Activated CD8-positive, alpha-beta memory T cell treated with anti-CD3 and anti-CD28 coated beads, Interleukin-2, amount 50 U/mL, for 24 hours (primary cell): ENCODE data around the gene GYS1.
A peak's percentile ranks its signal among the peaks of the same experiment; 100 is the strongest.

Experiments
- DNase-seq: peaks from one replicate; pipeline ENCODE4 v3.0.0-alpha.2; 2020; ENCODE audit errors: extremely low read depth

The GYS1 gene

DNA sequence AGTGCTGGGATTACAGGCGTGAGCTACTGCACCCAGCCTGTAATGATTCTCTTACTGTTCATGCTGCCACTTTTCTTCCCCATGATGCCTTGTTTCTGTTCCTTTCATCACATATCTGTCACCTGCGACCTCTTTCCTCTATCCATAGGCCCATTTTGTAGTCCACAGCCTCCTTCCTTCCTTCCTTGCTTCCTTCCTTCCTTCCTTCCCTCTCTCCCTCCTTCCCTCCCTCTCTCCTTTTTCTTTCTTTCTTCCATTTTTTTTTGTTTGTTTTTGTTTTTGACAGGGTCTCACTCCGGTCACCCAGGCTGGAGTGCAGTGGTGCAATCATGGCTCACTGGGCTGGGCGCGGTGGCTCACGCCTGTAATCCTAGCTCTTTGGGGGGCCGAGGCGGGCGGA lies 4.2 kb downstream of the GYS1 start:
- no peak for DNase-seq

DNA sequence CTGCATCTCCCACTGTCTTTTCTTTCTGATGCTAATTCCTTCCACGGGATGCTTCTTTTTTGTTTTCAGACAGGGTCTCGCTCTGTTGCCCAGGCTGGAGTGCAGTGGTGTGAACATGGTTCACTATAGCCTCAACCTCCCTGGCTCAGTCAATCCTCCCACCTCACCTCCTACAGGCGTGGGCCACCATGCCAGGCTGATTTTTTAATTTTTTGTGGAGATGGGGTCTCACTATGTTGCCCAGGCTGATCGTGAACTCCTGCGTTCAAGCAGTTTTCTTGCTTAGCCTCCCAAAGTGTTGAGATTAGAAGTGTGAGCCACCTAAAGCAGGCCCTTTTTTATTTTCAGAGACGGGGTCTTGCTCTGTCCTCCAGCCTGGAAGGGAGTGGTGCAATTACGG lies 4.8 kb downstream of the GYS1 start:
- no peak for DNase-seq

DNA sequence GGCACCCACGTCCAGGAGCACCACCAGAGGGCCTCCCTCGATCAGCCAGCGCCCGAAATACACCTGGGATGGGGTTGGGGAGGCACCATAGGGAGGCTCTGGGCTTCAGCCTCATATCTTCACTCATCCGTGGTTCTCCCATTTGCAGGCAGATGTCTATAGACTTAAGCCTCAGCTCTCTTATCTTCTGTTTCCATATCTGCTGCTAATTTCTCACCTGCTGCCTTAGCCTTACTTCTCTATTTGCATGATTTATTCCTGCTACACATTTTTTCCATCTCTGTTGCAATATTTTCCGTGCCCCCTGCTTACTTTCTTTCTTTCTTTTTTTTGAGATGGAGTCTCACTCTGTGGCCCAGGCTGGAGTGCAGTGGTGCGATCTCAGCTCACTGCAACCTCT lies 5.8 kb downstream of the GYS1 start:
- no peak for DNase-seq

DNA sequence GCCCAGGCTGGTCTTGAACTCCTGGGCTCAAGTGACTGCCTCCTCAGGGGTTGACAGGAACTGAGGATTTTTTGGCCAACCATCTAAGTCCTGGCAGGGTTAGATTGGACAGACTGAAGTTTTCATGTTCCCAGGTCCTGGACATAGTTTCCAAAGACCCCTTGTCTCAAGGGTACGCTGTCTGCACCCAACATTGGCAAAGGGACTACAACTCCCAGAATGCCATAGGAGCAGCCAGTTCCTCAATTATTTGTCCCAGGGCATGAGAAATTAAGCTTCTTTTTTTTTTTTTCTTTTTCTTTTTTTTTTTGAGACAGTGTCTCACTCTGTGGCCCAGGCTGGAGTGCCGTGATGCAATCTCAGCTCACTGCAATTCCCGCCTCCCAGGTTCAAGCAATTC lies 6.9 kb downstream of the GYS1 start:
- DNase-seq = no peak

DNA sequence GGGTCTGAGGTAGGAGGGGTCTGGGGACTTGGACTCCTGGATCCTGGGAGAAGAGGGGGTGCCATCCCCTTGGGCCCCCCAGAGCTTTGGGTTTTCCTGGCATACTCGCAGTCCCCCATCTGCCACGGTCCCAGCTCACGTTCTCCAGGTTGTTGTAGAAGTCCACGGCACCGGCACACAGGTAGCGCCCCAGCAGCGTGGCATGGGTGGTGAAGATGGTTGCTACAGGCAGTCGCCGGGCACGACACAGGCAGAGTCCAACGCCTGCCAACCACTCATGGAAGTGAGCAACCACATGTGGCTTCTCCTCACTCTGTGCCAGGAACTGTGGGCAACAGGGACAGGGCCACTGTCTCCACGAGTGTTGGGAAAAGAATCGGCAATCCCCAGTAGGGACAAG lies 7.4 kb downstream of the GYS1 start:
- no peak for DNase-seq

DNA sequence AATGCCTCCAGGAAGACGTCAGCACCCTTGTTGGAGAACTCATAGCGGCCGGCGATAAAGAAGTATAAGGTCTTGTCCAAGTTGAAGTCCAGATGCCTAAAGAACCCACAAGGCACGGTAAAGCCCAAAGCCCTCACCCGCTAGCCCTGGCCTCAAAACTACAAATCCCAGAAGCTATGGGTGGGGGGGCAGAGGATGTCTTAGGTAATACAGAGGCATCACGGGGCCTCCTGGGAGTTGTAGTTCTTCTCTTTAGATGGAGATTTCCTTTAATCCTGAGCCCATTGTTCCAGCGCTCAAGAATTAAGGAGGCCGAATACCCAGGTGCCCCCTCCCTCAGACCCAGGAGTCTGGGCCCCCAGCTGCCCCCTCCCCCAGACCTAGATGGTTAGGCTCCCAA lies 10.8 kb downstream of the GYS1 start:
- no peak for DNase-seq

DNA sequence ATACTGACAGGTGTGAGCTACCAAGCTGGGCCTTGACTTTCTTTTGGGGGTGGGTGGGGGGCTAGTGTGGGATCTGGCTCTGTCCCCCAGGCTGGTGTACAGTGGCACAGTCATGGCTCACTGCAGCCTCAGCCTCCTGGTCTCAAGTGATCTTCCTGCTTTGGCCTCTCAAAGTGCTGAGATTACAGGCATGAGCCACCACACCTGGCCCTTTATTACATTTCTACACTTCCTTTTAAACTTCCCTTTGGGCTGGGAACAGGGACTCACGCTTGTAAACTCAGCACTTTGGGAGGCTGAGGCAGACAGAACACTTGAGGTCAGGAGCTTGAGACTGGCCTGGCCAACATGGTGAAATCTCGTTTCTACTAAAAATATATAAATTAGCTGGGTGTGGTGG lies 16.0 kb downstream of the GYS1 start:
- no peak for DNase-seq

DNA sequence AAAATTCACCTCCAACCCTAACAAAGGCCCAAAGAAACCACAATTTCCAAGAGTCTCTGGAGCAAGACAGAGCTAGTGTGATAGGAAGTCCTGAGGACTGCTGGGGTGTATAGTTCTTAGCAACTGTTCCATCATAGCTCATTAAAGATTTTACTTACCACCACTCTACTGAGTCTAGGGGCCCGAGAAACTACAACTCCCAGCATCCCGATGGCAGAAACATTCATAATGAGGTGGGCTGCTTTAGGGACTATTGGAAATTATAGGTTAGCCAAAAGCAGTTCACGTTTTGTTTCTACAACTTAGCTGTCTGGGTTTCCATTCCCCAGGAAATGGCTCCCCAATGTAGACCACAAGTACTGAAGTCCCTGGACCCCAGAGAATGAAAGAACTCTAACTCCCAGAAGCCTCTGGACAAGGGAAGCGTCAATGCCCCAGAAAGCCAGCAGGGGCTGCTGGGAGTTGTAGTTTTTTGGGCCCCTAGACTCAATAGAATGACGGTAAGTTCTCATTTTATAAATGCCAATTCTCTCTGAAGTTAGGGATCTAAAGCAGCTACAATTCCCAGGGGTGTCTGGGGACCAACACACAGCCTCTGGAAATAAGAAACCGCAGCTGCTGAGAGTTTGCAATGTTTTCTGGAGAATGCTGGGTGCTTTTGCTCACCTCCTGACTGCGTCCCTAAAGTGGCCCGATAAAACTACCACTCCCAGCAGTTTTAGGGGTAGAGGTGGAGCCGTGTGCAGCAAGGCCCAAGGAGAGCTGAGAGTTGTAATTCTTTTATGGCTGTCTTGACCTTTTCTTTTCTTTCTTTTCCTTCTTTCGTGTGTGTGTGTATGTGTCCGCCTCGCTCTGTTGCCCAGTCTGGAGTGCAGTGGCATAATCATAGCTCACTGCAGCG lies 16.9 kb downstream of the GYS1 start:
- DNase-seq = no peak

DNA sequence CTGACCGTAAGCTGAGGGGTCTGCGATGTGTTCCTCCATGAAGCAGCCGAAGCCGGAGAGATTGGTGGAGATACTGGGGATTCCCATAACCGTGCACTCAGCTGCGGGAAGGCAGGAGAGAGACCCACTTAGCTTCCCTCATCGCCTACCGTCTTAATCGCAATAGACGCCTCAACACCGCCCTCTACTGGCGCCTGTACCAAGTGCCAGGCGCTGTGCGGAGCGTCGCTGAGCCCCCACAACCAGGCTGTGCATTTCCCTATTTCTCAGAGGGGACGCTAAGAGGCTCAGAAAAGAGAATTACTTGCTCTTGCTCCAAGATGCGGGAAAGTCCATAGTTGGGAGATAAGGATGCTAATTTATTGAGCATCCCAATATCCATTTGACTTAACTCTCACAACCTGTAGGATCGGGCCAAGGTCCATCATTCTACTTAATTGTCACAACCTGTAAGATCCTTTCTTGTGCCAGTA lies 22.1 kb downstream of the GYS1 start:
- DNase-seq = peak; percentile 72

DNA sequence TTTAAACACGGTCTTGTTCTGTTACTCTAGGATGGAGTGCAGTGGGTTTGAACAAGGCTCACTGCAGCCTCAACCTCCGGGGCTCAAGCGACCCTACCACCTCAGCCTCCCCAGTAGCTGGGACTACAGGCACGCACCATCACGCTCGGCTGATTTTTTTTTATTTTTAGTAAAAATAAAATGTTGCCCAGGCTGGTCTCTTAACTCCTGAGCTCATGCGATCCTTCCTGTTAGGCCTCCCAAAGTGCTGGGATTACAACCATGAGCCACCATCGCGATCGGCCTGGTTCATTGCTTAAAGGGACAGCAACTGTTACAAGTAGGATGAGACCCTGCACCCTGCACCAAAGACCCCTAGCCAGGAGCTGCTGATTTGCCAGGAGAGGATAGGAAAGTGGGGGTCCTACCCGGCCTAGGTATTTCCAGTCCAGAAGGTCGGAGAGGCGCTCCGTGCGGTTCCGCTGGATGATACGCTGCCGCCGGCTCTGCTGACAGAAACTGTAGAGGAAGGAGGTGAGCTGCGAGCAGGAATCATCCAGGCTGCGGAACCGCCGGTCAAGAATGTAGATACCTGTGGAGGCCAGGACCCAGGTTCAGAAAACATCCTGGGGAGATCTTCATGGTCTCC lies 22.9 kb downstream of the GYS1 start:
- no peak for DNase-seq

DNA sequence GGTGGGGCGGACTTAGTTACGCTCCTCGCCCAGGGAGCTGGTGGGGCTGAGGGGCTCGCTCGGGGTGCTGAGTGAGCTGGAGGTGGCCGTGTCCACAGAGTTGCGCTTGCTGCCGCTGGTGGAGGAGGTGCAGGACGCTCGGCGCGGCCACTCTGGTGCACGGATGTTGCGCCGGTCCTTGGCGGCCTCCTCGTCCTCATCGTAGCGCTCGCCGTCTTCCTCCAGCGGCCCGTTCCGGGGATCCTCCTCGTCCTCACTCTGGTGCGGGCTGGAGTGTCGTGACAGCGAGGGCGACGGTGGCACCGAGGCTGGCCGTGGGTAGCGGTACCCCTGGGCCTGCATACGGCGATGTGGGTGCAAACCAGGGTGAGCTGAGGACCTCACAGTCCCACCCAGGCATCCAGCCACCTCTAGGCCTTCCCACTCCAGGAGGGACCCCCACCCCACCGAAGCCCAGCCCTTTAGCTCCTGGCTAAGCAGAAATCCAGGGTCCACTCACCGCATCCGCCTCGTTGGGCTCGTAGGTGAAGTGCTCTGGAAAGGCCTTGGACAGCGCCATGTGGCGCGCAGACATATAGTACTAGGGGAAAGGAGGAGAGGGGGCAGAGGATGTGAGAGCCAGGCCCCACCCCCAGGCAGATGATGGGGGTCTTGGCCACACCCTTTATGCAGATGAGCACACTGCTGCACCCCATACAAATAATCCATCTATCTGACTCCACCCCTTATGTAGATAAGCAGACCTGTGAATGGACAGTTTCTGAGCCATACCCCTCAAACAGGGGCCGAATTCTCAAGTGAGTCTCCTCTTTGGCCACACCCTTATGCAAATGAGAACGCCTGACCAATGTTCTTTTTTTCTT lies 23.6 kb downstream of the GYS1 start:
- DNase-seq = no peak

DNA sequence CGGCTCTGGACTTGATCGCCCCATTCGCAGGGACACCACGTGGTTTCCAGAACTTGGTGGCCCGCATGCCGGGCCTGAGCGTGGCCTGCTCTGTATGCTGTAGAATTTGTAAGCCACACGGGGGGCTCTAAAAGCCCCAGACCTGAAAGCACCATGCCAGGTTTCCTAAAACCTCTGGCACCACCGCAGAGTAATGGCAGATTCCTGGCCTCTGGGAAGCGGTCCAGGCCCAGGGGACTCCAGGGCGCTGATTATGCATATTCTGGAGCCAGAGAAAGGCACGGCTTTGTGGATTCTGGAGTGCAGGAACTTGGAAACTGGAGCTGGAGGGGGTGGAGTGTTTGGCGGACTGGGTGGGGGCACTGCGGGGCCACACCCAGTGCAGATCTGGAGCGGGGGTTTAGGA lies 24.3 kb downstream of the GYS1 start:
- no peak for DNase-seq

DNA sequence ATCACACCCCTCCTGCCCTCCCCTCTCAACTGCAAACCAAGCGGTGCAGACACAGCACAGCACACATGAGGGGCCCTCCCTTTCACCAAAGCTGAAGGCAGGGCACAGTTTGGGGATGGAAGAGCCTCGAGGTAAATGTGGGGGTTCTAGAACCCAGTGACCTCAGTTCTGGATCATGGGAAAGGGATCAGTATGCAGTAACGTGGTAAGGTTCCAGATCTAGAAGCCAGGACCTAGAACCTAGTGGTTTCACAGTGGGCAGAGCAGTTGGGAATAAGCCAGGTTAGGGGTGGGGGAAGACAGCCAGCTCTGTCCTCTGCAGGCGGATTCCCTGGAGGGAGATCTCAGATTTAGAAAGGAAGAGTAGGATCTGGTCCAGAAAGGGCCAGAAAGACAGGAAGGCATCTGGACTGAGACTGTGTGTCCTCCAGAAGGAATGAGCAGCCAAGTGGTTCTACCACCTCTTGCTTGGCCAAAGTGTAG lies 24.9 kb downstream of the GYS1 start:
- DNase-seq = no peak

DNA sequence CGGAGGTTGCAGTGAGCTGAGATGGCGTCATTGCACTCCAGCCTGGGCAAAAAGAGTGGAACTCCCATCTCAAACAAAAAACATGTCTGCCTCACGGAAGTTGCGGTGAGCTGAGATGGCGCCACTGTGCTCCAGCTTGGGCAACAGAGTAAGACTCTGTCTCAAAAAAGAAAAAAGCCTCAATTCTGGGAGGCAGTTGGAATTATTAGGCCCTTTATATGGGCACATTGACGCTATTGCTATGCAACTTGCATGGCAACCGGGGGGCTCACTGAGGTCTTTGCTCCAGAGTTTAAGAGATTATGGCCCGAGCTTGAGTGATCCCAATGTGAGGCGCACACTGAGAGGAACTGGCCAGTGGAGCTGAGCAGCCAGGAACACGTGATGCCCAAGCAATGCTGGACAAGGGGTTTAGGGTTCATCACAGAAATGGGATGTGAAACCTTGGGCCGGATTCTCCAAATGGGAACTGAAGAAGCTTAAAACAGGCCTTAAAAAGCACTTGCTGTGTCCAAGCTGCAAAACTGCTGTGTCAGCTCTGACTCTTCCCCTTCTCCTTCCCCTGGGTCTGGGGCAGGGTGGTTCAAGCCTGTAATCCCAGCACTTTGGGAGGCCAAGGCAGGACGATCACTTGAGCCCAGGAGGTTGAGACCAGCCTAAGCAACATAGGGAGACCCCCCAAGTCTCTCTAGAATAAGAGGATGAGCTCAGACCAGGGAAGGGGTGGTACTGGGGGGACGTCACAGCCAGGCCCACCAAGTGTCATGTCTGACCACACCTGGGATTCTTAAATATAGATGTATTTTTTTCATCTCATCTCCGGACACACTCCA lies 25.5 kb downstream of the GYS1 start:
- no peak for DNase-seq

DNA sequence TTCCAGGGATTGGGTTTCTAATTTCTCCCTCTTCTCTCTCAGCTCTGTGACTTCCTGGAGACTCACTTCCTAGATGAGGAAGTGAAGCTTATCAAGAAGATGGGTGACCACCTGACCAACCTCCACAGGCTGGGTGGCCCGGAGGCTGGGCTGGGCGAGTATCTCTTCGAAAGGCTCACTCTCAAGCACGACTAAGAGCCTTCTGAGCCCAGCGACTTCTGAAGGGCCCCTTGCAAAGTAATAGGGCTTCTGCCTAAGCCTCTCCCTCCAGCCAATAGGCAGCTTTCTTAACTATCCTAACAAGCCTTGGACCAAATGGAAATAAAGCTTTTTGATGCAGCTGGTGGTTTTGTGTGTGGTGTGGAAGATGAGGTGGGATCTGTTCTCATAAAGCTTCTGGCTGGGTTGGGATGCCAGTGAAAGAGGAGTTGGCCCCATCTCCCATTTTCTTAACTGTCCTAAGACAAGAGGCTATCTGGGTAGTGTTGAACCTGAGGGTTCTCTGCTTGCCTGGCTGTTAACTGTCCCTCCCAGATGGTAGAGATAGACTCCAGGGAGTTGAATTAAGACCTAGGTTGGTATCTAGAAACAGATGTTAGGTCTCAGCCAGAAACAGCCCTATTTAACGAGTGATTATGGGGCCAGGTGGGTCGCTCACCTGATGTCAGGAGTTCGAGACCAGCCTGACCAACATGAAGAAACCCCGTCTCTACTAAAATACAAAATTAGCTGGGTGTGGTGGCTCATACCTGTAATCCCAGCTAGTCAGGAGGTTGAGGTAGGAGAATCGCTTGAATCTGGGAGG lies 26.4 kb downstream of the GYS1 start:
- no peak for DNase-seq

DNA sequence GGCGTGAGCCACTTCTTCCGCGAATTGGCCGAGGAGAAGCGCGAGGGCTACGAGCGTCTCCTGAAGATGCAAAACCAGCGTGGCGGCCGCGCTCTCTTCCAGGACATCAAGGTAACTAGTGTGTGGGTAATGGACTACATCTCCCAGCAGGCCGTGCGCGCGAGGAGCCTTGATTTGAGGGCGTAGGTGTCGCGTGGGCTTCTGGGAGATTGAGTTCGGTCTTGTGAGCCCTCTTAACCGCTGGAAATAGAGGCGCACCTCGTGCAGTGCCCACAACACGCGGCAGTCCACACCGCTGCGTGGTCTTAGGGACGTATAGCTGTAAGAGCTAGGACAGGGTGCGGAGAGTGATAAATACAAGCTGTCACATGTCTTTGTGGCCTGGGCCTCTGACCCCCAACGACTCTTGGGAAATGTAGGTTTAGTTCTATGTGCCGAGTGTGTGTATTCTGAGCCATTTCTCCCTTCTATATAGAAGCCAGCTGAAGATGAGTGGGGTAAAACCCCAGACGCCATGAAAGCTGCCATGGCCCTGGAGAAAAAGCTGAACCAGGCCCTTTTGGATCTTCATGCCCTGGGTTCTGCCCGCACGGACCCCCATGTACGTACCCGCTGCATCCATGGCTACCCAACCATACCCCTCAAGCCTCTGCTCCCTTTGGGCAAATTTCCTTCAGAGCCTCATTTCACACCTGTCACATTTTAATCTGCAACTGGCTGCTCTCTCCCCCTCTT lies 27.1 kb downstream of the GYS1 start:
- DNase-seq = peak; percentile 73

DNA sequence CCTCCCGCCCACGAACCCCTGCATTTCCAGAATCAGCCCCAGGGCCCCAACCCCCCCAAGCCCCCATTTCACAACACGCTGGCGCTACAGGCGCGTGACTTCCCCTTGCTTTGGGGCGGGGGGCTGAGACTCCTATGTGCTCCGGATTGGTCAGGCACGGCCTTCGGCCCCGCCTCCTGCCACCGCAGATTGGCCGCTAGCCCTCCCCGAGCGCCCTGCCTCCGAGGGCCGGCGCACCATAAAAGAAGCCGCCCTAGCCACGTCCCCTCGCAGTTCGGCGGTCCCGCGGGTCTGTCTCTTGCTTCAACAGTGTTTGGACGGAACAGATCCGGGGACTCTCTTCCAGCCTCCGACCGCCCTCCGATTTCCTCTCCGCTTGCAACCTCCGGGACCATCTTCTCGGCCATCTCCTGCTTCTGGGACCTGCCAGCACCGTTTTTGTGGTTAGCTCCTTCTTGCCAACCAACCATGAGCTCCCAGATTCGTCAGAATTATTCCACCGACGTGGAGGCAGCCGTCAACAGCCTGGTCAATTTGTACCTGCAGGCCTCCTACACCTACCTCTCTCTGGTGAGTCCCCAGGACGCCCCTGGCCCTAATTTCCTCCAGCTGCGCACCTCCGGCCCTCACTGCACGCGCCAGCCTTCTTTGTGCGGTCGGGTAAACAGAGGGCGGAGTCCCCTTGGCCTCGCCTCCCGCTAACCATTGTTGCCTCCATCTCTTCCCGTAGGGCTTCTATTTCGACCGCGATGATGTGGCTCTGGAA lies 27.9 kb downstream of the GYS1 start, which contains the start of gene FTL:
FTL (plus strand) TSS at position 270 of the 766 bp plus-strand sequence; CDS start at position 469, 199 bp downstream.
- DNase-seq = peak; percentile 78

DNA sequence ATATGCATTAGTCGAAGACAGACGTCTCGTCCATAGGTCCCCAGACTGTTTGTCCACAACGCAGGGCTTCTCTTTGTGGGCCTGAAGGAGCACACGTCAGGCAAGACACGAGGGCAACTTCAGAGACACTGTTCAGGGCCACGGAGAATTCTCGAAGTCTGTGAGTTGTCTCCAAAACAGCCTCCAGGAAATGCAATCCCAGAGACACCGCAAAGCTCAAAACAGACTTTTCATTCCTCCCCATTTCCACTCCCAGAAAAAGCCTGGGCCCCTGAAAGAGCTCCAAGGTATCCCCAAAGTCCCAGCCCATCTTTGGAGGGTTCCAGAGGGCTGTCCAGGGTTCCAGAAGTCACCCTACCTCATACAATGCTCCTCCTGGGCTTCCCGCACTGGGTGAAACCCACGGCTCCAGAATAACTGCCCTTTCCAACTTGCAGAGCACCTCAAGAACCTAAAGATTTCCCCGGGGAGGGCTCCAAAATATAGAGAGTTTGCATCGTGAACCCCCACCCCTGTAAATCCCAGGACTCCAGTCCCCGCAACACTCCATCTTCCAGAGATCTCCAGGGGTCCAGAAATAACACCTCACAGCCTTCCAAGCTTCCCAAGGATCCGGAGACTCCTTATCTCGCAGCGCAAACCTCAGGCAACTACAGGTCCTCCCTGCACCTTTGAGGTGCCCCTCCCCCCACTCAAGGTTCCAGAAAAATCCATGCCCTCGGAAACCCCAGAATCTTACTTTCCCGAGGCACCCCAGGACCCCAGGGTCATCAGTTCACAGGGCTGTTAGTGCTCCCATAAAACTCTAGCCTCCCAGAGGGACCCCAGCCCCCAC lies 28.7 kb downstream of the GYS1 start:
- no peak for DNase-seq
